Measurements from ENCODE around the gene SPO11. TPM values are rescaled to one million over a fixed set of nuclear protein-coding genes. Genes with fewer than 3 reads are reported as not detected.

Gene SPO11, protein sequence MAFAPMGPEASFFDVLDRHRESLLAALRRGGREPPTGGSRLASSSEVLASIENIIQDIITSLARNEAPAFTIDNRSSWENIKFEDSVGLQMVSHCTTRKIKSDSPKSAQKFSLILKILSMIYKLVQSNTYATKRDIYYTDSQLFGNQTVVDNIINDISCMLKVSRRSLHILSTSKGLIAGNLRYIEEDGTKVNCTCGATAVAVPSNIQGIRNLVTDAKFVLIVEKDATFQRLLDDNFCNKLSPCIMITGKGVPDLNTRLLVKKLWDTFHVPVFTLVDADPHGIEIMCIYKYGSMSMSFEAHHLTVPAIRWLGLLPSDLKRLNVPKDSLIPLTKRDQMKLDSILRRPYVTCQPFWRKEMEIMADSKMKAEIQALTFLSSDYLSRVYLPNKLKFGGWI
- not detected in 5 replicates for total RNA-seq (2022; extraction: Qiagen RNA extraction)

DNA sequence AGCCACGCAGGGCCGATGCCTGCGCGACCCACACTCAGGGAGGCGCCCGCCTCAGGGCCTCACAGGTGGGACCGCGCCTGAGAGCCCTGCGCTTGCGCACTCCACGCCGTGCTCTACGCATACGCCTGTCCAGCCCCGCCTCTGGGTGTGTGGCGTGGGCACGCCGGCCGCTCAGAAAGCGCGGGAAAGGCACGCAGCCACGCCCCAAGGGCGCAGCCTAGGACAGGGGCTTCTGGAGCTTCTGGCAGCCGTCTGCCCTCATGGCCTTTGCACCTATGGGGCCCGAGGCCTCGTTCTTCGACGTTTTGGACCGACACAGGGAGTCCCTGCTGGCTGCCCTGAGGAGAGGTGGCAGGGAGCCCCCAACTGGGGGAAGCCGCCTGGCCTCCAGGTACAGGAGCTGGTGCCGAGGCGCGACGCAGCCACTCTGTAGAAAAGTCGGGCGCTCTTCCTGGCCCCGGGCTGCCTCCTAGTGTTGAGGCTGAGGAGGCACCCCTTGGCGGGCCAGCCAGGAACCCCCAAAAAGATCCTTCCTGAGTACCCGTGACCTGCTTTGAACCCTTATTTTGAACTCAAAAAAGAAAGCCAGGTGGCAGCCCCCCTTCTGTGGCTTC is at the start of gene SPO11:
SPO11 (plus strand) TSS at position 196 of the 614 bp plus-strand sequence; CDS start at position 261, 65 bp downstream.

DNA sequence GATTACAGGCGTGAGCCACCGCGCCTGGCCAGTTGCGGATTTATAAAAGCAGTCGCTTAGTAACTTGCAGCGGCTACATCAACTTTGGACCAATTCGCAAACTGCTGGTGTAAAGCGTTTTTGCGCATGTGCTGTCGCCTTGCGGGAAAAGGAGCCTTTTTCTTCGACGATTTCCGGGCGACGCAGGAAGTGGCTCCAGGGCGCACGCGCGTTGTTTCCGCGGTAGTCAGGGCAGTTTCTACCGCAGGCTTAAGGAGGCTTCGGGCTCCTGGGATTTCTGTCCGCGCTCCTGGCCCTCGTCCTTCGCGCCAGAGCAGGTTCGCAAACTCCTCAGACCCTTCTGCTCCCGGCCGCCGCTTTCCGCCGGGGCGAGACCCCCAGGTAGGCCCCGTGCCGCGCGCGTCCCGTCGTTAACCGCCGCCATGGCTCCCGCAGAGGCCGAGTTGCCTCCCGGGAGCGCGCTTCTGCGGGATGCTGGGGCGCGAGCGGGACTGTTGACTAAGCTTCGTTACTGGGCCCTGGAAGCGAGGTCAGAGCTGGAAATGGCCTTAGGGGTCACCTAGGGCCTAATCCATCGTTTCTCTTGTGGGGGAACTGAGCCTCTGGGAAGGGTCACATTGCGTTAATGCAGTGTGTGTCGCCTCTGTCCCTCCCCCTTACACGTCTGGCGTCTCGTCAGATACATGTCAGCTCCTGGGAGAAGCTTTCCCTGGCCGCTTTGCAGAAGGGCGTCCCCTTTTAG is 21.6 kb downstream of the SPO11 start, which contains the start of gene RAE1:
RAE1 (plus strand) TSS at position 214 of the 742 bp plus-strand sequence. CDS start 2,784 bp downstream, outside the sequence.

DNA sequence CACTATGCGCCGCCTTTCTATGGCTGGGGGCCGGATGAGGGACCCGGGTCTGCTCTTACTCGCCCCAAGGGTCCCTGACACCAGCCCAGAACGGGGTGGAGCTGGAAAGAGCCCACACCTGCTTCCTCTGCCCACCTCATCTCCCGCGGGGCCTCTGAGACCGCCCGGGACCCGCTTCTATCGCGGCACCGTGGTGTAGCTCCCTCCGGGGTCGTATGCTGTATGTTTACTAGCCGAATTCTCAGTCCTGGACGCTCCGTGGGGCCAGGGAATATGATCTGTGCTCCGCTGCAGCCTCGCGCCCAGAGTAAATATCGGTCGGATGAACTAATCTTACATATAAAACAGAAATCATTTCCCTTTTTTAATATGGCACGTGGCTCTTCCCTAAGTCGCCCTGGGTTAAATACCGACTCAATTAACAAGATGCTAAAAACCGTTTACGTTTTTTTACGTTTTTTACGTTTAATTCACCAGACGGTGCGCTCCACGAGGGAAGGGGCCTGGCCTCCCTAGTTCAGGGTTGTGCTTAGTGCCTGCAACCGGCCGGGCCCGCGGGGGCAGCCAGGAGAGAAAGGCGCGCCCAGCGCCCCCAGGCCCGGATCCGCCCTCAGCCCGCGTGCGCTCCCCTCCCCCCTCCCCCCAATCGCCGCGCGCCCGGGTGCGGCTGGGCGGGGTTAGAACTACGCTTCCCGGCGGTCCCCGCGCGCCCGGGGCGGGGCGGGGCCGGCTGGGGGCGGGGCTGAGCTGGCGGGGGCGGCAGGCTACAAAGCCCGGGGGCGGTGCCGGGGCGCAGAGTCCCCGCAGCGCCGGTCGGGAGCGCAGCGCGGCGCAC is 61.2 kb downstream of the SPO11 start, which contains the start of gene RBM38:
RBM38 (plus strand) TSS at position 793 of the 835 bp plus-strand sequence. CDS start 186 bp downstream, outside the sequence.

Other genes with a start within 250 kb of the SPO11 start
- 0.34 to 1.0 TPM (median 0.58 TPM) in 5 replicates for gene BMP7, start 63.2 kb upstream of the SPO11 start, total RNA-seq (2022; extraction: Qiagen RNA extraction)
- gene RAE1, start 21.5 kb downstream of the SPO11 start, total RNA-seq (2022; extraction: Qiagen RNA extraction): 57.1 to 72.2 TPM (median 62.6 TPM) in 5 replicates
- 23.6 to 36.6 TPM (median 33.1 TPM) in 5 replicates for gene RBM38, start 61.6 kb downstream of the SPO11 start, total RNA-seq (2022; extraction: Qiagen RNA extraction)
- gene CTCFL, start 195.3 kb downstream of the SPO11 start, total RNA-seq (2022; extraction: Qiagen RNA extraction): not detected in 5 replicates
- gene PCK1, start 231.3 kb downstream of the SPO11 start, total RNA-seq (2022; extraction: Qiagen RNA extraction): 0.05 to 0.13 TPM (median 0.09 TPM) in 3 of 5 replicates, not detected in the others

Measured in A549 treated with Mapracorat at 1 μM for 4 hours (cell line).